HCT116 (cell line): ENCODE measurements around the gene STRAP.

Source experiments
- EZH2phosphoT487 ChIP-seq: fragments of 200-600 bp; IDR thresholded peaks from 2 replicates; pipeline ENCODE4 v1.6.1; 2018; ENCODE audit warnings: antibody characterized with exemption, borderline replicate concordance
- JUND ChIP-seq: IDR thresholded peaks from 2 replicates; pipeline ENCODE4 v1.6.1; 2012
- POLR2A ChIP-seq: IDR thresholded peaks from 2 replicates; pipeline ENCODE4 v1.7.0; 2011; ENCODE audit warnings: borderline replicate concordance; ENCODE audit not compliant: insufficient read depth, insufficient read length; ENCODE audit errors: extremely low read depth
- TF ChIP-seq, protein P1 (sequence below), 3 experiments: fragments of 200-600 bp in 1 of 3; sonication (generic) in 1 of 3; IDR thresholded peaks in 2 of 3; conservative IDR thresholded peaks in 1 of 3; 2 replicates each; pipeline ENCODE4 v1.5.1; 2012 to 2017; ENCODE audit warnings: low read depth in 2 of 3, low read length in 2 of 3, antibody characterized with exemption in 1 of 3, borderline replicate concordance in 1 of 3, control low read depth in 1 of 3, mild to moderate bottlenecking in 1 of 3, mixed read lengths in 1 of 3, mixed run types in 1 of 3, moderate library complexity in 1 of 3; ENCODE audit not compliant: insufficient read depth in 1 of 3

DNA sequence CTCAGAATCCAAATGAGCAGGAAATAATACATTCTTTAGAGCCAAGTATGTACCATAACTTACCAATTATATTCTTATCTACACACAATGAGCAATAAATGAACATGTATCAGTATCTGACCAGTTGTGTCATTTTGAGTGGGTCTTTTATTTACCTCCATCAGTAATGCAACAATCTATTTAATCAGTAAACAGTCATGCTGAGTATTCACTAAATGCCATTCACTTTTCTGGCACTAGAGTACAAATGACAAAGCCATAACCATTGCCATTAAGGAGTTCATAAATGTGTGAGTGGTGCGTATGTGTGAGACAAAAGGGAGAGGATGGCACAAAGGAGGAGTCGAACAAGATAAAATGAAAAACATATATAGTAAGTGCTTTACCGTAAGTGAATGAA, 1.5 kb upstream of the STRAP start:
- TF ChIP-seq EZH2phosphoT487 = no peak
- TF ChIP-seq, protein P1, sequence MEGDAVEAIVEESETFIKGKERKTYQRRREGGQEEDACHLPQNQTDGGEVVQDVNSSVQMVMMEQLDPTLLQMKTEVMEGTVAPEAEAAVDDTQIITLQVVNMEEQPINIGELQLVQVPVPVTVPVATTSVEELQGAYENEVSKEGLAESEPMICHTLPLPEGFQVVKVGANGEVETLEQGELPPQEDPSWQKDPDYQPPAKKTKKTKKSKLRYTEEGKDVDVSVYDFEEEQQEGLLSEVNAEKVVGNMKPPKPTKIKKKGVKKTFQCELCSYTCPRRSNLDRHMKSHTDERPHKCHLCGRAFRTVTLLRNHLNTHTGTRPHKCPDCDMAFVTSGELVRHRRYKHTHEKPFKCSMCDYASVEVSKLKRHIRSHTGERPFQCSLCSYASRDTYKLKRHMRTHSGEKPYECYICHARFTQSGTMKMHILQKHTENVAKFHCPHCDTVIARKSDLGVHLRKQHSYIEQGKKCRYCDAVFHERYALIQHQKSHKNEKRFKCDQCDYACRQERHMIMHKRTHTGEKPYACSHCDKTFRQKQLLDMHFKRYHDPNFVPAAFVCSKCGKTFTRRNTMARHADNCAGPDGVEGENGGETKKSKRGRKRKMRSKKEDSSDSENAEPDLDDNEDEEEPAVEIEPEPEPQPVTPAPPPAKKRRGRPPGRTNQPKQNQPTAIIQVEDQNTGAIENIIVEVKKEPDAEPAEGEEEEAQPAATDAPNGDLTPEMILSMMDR (IDR thresholded peaks at IDR 0.05 in 2 of 3, conservative IDR thresholded peaks at IDR 0.05 in 1 of 3; ENCODE audit: borderline replicate concordance in 1 of 3, insufficient read depth in 1 of 3, low read depth in 2 of 3, low read length in 2 of 3) = no peak
- TF ChIP-seq POLR2A = no peak
- no peak for TF ChIP-seq JUND
